Mucosa of stomach (tissue), 1 donor: ENCODE measurements around the gene LGALS7.
"Not testable (repeated sequence)": the region's sequence is repeated elsewhere in the genome, so short reads cannot be mapped to it uniquely, and the experiment has no call there.

ENCODE experiments used
- H3K27me3 ChIP-seq: one replicate; pipeline ENCODE4 v1.7.0; 2013; ENCODE audit warnings: mild to moderate bottlenecking, low read length; ENCODE audit not compliant: control insufficient read depth, insufficient read depth
- H3K36me3 ChIP-seq: one replicate; pipeline ENCODE4 v1.7.0; 2013; ENCODE audit warnings: low read length; ENCODE audit not compliant: control insufficient read depth, insufficient read depth
- H3K4me1 ChIP-seq: one replicate; pipeline ENCODE4 v1.7.0; 2013; ENCODE audit warnings: mild to moderate bottlenecking, low read length; ENCODE audit not compliant: control insufficient read depth, insufficient read depth
- H3K4me3 ChIP-seq: one replicate; pipeline ENCODE4 v1.7.0; 2013; ENCODE audit warnings: low read length
- H3K9ac ChIP-seq: one replicate; pipeline ENCODE4 v1.7.0; 2013; ENCODE audit warnings: mild to moderate bottlenecking, low read length, moderate library complexity
- H3K9me3 ChIP-seq: one replicate; pipeline ENCODE4 v1.7.0; 2013; ENCODE audit warnings: mild to moderate bottlenecking, low read length, moderate library complexity; ENCODE audit not compliant: control insufficient read depth
- donor health status: Pancreatic carcinoma.

LGALS7 gene

GRCh38 chr19:38761884-38762389, 11.4 kb downstream of the LGALS7 start:
- H3K4me1 ChIP-seq, H3K4me3 ChIP-seq, H3K9me3 ChIP-seq, H3K36me3 ChIP-seq, H3K9ac ChIP-seq, H3K27me3 ChIP-seq: not testable (repeated sequence)

GRCh38 chr19:38760805-38761517, 12.4 kb downstream of the LGALS7 start:
- not testable (repeated sequence) for H3K27me3 ChIP-seq, H3K4me3 ChIP-seq, H3K9ac ChIP-seq, H3K9me3 ChIP-seq, H3K36me3 ChIP-seq, H3K4me1 ChIP-seq

GRCh38 chr19:38759590-38760003, 13.7 kb downstream of the LGALS7 start:
- H3K27me3 ChIP-seq: no peaks in the 10 kb centered on the region
- no peaks in the 10 kb centered on the region for H3K4me1 ChIP-seq
- H3K9me3 ChIP-seq: no peaks in the 10 kb centered on the region
- no peaks in the 10 kb centered on the region for H3K36me3 ChIP-seq
- H3K9ac ChIP-seq: no peak overlapping the region
- H3K4me3 ChIP-seq: no peak overlapping the region

GRCh38 chr19:38754196-38754595, 19.1 kb downstream of the LGALS7 start:
- H3K4me3 ChIP-seq, H3K9me3 ChIP-seq, H3K9ac ChIP-seq, H3K36me3 ChIP-seq, H3K4me1 ChIP-seq, H3K27me3 ChIP-seq: not testable (repeated sequence)

- not testable (repeated sequence) for H3K4me3 ChIP-seq, H3K27me3 ChIP-seq, H3K9ac ChIP-seq, H3K9me3 ChIP-seq, H3K36me3 ChIP-seq, H3K4me1 ChIP-seq
These were observed 19.5 kb downstream of the LGALS7 start for GRCh38 chr19:38753783-38754182.

GRCh38 chr19:38745316-38745715, 28.0 kb downstream of the LGALS7 start:
- H3K9ac ChIP-seq: no peak overlapping the region
- no peaks in the 10 kb centered on the region for H3K36me3 ChIP-seq
- no peaks in the 10 kb centered on the region for H3K27me3 ChIP-seq
- H3K9me3 ChIP-seq: no peaks in the 10 kb centered on the region
- no peaks in the 10 kb centered on the region for H3K4me1 ChIP-seq
- H3K4me3 ChIP-seq: no peak overlapping the region

GRCh38 chr19:38744874-38745273, 28.4 kb downstream of the LGALS7 start:
- H3K27me3 ChIP-seq: no peaks in the 10 kb centered on the region
- H3K9me3 ChIP-seq: no peaks in the 10 kb centered on the region
- no peaks in the 10 kb centered on the region for H3K36me3 ChIP-seq
- no peaks in the 10 kb centered on the region for H3K4me1 ChIP-seq
- no peak overlapping the region for H3K9ac ChIP-seq
- H3K4me3 ChIP-seq: no peak overlapping the region

GRCh38 chr19:38744298-38744681, 29.0 kb downstream of the LGALS7 start, which contains the start of gene CAPN12:
Gene CAPN12 (minus strand): TSS chr19:38744474. CDS start chr19:38744165, 309 bp downstream.
- H3K4me1 ChIP-seq: no peaks in the 10 kb centered on the region
- no peak within 1 kb of the TSS for H3K4me3 ChIP-seq
- H3K9ac ChIP-seq: no peak within 1 kb of the TSS
- no peaks in the 10 kb centered on the region for H3K9me3 ChIP-seq
- H3K36me3 ChIP-seq: no peaks in the 10 kb centered on the region
- no peaks in the 10 kb centered on the region for H3K27me3 ChIP-seq

GRCh38 chr19:38743394-38744297, 29.7 kb downstream of the LGALS7 start:
- H3K4me1 ChIP-seq: no peaks in the 10 kb centered on the region

GRCh38 chr19:38742906-38743305, 30.4 kb downstream of the LGALS7 start:
- no peak overlapping the region for H3K4me3 ChIP-seq
- H3K9me3 ChIP-seq: no peaks in the 10 kb centered on the region
- H3K27me3 ChIP-seq: no peaks in the 10 kb centered on the region
- H3K36me3 ChIP-seq: no peaks in the 10 kb centered on the region
- H3K9ac ChIP-seq: no peak overlapping the region
- no peaks in the 10 kb centered on the region for H3K4me1 ChIP-seq

More at GRCh38 chr19:38743394-38744297, 29.7 kb downstream of the LGALS7 start:
- H3K4me3 ChIP-seq: no peak overlapping the region
- no peaks in the 10 kb centered on the region for H3K36me3 ChIP-seq
- H3K9me3 ChIP-seq: no peaks in the 10 kb centered on the region
- no peaks in the 10 kb centered on the region for H3K27me3 ChIP-seq
- H3K9ac ChIP-seq: no peak overlapping the region

- Histone ChIP-seq H3K9me3 (no peaks in the 10 kb centered on the region), H3K27me3 (no peaks in the 10 kb centered on the region), H3K4me1 (no peaks in the 10 kb centered on the region), H3K4me3 (no peak overlapping the region), H3K36me3 (no peaks in the 10 kb centered on the region), H3K9ac (no peak overlapping the region)
These were observed 31.0 kb downstream of the LGALS7 start for GRCh38 chr19:38742296-38742695.

GRCh38 chr19:38741670-38742069, 31.6 kb downstream of the LGALS7 start:
- Histone ChIP-seq H3K27me3 (no peaks in the 10 kb centered on the region), H3K36me3 (no peaks in the 10 kb centered on the region), H3K9me3 (no peaks in the 10 kb centered on the region), H3K4me1 (peaks cover 1% of the 10 kb centered on the region), H3K4me3 (no peak overlapping the region), H3K9ac (no peak overlapping the region)
